Left ventricle myocardium inferior (tissue), 1 donor: ENCODE measurements around the gene ACSL3. TPM values are rescaled to one million over a fixed set of nuclear protein-coding genes. Genes with fewer than 3 reads are reported as not detected.

Source experiments
- DNase-seq: peaks from one replicate; pipeline ENCODE4 v3.0.0-alpha.2; 2020
- H3K27ac ChIP-seq: fragments of 200-600 bp; replicated peaks from 2 replicates; pipeline ENCODE4 v1.8.0; 2021
- H3K27me3 ChIP-seq: fragments of 200-600 bp; 2 replicates; pipeline ENCODE4 v1.8.0; 2021; ENCODE audit warnings: low read depth
- H3K36me3 ChIP-seq: fragments of 200-600 bp; 2 replicates; pipeline ENCODE4 v1.8.0; 2021
- H3K4me1 ChIP-seq: fragments of 200-600 bp; 2 replicates; pipeline ENCODE4 v1.8.0; 2021
- H3K4me3 ChIP-seq: fragments of 200-600 bp; 2 replicates; pipeline ENCODE4 v1.8.0; 2021; ENCODE audit warnings: mild to moderate bottlenecking, moderate library complexity
- H3K9me3 ChIP-seq: fragments of 200-600 bp; replicated peaks from 2 replicates; pipeline ENCODE4 v1.8.0; 2021
- CTCF ChIP-seq: fragments of 200-600 bp; IDR thresholded peaks from 2 replicates; pipeline ENCODE4 v1.8.0; 2021; ENCODE audit warnings: antibody characterized with exemption, mild to moderate bottlenecking, borderline replicate concordance
- intact Hi-C: fragments of 100-400 bp; cut with micrococcal nuclease; formaldehyde crosslinking; loops from one replicate; pipeline ENCODE4 v1.11.0; 2022
- total RNA-seq: library from RNA; stranded (reverse); fragmentation: NEBNext Ultra II Directional; extraction: Animal tissue kit (Norgen Biotek cat#: 25700); gene quantifications from one replicate; pipeline ENCODE4 v1.2.1, GENCODE V29; 2021
- donor health status: DM: no; HTN: yes; CAD: no; lungs with severe emphysema.

ACSL3 gene
- total RNA-seq, 1 donor from 2014 or later = 50.1 TPM

- DNase-seq = no peak
- no peak overlapping the region for H3K4me3 ChIP-seq
- H3K27me3 ChIP-seq = no peaks in the 10 kb centered on the region
- intact Hi-C loops = no loop called here
- no peaks in the 10 kb centered on the region for H3K36me3 ChIP-seq
- no peak overlapping the region for H3K27ac ChIP-seq
- H3K9me3 ChIP-seq = no peaks in the 10 kb centered on the region
- H3K4me1 ChIP-seq = no peaks in the 10 kb centered on the region
- TF ChIP-seq CTCF = no peak
Measured at GRCh38 chr2:222825031-222825430, 35.8 kb upstream of the ACSL3 start.

- no peaks in the 10 kb centered on the region for H3K9me3 ChIP-seq
- no peak overlapping the region for H3K27ac ChIP-seq
- H3K36me3 ChIP-seq = no peaks in the 10 kb centered on the region
- no peak overlapping the region for H3K4me3 ChIP-seq
- H3K27me3 ChIP-seq = no peaks in the 10 kb centered on the region
- no peak for TF ChIP-seq CTCF
- intact Hi-C loops = no loop called here
- no peak for DNase-seq
- no peaks in the 10 kb centered on the region for H3K4me1 ChIP-seq
Measured at GRCh38 chr2:222827417-222827816, 33.4 kb upstream of the ACSL3 start.

GRCh38 chr2:222828572-222828971, 32.3 kb upstream of the ACSL3 start:
- Histone ChIP-seq H3K9me3 (no peaks in the 10 kb centered on the region), H3K27me3 (no peaks in the 10 kb centered on the region), H3K36me3 (no peaks in the 10 kb centered on the region), H3K4me1 (no peaks in the 10 kb centered on the region), H3K4me3 (no peak overlapping the region), H3K27ac (no peak overlapping the region)
- DNase-seq = no peak
- intact Hi-C loops = no loop called here
- no peak for TF ChIP-seq CTCF

- H3K4me3 ChIP-seq = no peak overlapping the region
- intact Hi-C loops = no loop called here
- no peaks in the 10 kb centered on the region for H3K9me3 ChIP-seq
- no peak for TF ChIP-seq CTCF
- no peaks in the 10 kb centered on the region for H3K4me1 ChIP-seq
- H3K27me3 ChIP-seq = no peaks in the 10 kb centered on the region
- no peaks in the 10 kb centered on the region for H3K36me3 ChIP-seq
- no peak for DNase-seq
- no peak overlapping the region for H3K27ac ChIP-seq
Measured at GRCh38 chr2:222830164-222830563, 30.7 kb upstream of the ACSL3 start.

- Histone ChIP-seq H3K27ac (no peak overlapping the region), H3K9me3 (no peaks in the 10 kb centered on the region), H3K4me1 (no peaks in the 10 kb centered on the region), H3K36me3 (no peaks in the 10 kb centered on the region), H3K4me3 (no peak overlapping the region), H3K27me3 (no peaks in the 10 kb centered on the region)
- no peak for DNase-seq
- no peak for TF ChIP-seq CTCF
- intact Hi-C loops = no loop called here
Measured at GRCh38 chr2:222833410-222833809, 27.4 kb upstream of the ACSL3 start.
